A673 (cell line): ENCODE results near the gene SLC45A1. TPM values are rescaled to one million over a fixed set of nuclear protein-coding genes. Genes with fewer than 3 reads are reported as not detected.

Experiments
- BruUV-seq: library from RNA; stranded (reverse); fragments of 400-500 nt; replicated peaks from 2 replicates; lab custom pipeline; 2021; lab: Mats Ljungman, UMichigan
- CTCF ChIA-PET: fragments of 300-600 bp; sonication (Branson Sonifier 250); formaldehyde crosslinking; loops from one replicate; lab custom pipeline; 2022; ENCODE audit warnings: antibody characterized with exemption; lab: Charles Lee
- POLR2A ChIA-PET: fragments of 300-600 bp; sonication (Branson Sonifier 250); formaldehyde crosslinking; loops from one replicate; lab custom pipeline; 2022; ENCODE audit warnings: antibody characterized with exemption; ENCODE audit not compliant: low non-redundant PET; lab: Charles Lee
- DNase-seq: peaks from one replicate; pipeline ENCODE4 v3.0.0-alpha.2; 2015; ENCODE audit warnings: low spot score
- H3K27ac ChIP-seq: fragments of 200-600 bp; sonication (generic); 2 replicates; pipeline ENCODE4 v1.5.1; 2016; ENCODE audit warnings: mixed run types, low read depth, mild to moderate bottlenecking, mixed read lengths, antibody characterized with exemption, low read length; ENCODE audit not compliant: poor library complexity, severe bottlenecking
- H3K27me3 ChIP-seq: fragments of 200-600 bp; sonication (generic); replicated peaks from 2 replicates; pipeline ENCODE4 v1.6.1; 2017; ENCODE audit warnings: mixed run types, low read depth, mild to moderate bottlenecking, mixed read lengths, antibody characterized with exemption, low read length; ENCODE audit not compliant: insufficient read depth, poor library complexity
- H3K36me3 ChIP-seq: fragments of 200-600 bp; sonication (generic); 2 replicates; pipeline ENCODE4 v1.6.1; 2016; ENCODE audit warnings: mixed run types, mild to moderate bottlenecking, mixed read lengths, antibody characterized with exemption, low read length; ENCODE audit not compliant: insufficient read depth, poor library complexity, severe bottlenecking
- H3K4me1 ChIP-seq: fragments of 200-600 bp; sonication (generic); 2 replicates; pipeline ENCODE4 v1.6.1; 2017; ENCODE audit warnings: mixed run types, mild to moderate bottlenecking, mixed read lengths, antibody characterized with exemption, low read length; ENCODE audit not compliant: insufficient read depth, poor library complexity, severe bottlenecking
- H3K4me3 ChIP-seq: fragments of 200-600 bp; sonication (generic); 2 replicates; pipeline ENCODE4 v1.5.1; 2016; ENCODE audit warnings: low read depth, mixed run types, mild to moderate bottlenecking, mixed read lengths, low read length; ENCODE audit not compliant: poor library complexity, severe bottlenecking
- H3K9me3 ChIP-seq: fragments of 200-600 bp; sonication (generic); 2 replicates; pipeline ENCODE4 v1.6.1; 2016; ENCODE audit warnings: mixed run types, low read depth, mild to moderate bottlenecking, mixed read lengths, antibody characterized with exemption, low read length; ENCODE audit not compliant: poor library complexity, severe bottlenecking
- CTCF ChIP-seq: fragments of 300-800, 200-600 bp; sonication (generic); conservative IDR thresholded peaks from 2 replicates; pipeline ENCODE4 v1.5.1; 2017; ENCODE audit warnings: low read depth, mild to moderate bottlenecking, antibody characterized with exemption, low read length, moderate library complexity, mixed read lengths
- EZH2 ChIP-seq: fragments of 200-600 bp; sonication (generic); IDR thresholded peaks from 2 replicates; pipeline ENCODE4 v1.6.1; 2017; ENCODE audit warnings: borderline replicate concordance, low read depth, mild to moderate bottlenecking, mixed read lengths, antibody characterized with exemption, low read length; ENCODE audit not compliant: poor library complexity, severe bottlenecking
- intact Hi-C: fragments of 100-400 bp; cut with micrococcal nuclease; formaldehyde crosslinking; loops from one replicate; pipeline ENCODE4 v1.10.0; 2022; ENCODE audit not compliant: unreplicated experiment
- total RNA-seq: library from RNA; stranded (reverse); gene quantifications from 2 replicates; pipeline ENCODE4 v1.2.3, GENCODE V29; 2021

SLC45A1 gene
- total RNA-seq, 1 experiment from 2014 or later, result 0.82 TPM

GRCh38 chr1:8299963-8300362 lies 18.0 kb upstream of the SLC45A1 start:
- DNase-seq, result no peak
- CTCF ChIA-PET, result no interaction called here
- Histone ChIP-seq H3K36me3 (no peaks in the 10 kb centered on the region), H3K27ac (no peak overlapping the region), H3K4me3 (no peak overlapping the region), H3K27me3 (no peaks in the 10 kb centered on the region), H3K9me3 (no peaks in the 10 kb centered on the region), H3K4me1 (peaks cover 5% of the 10 kb centered on the region)
- no TSS peak for BruUV-seq
- TF ChIP-seq EZH2 (no peak), CTCF (no peak)
- intact Hi-C loops, result no loop called here
- POLR2A ChIA-PET, result no interaction called here

- Histone ChIP-seq H3K9me3 (no peaks in the 10 kb centered on the region), H3K4me3 (no peak overlapping the region), H3K27me3 (no peaks in the 10 kb centered on the region), H3K36me3 (no peaks in the 10 kb centered on the region), H3K27ac (no peak overlapping the region), H3K4me1 (peaks cover 5% of the 10 kb centered on the region)
- POLR2A ChIA-PET, result interaction anchor here (0.6 kb wide), 1 partner anchor 8 kb away, joined by 3 read pairs; no protein-coding TSS in a partner anchor
- no peak for DNase-seq
- BruUV-seq, result no TSS peak
- intact Hi-C loops, result no loop called here
- CTCF ChIA-PET, result interaction anchor here (2.1 kb wide), 1 partner anchor 287 kb away, joined by 7 read pairs; no protein-coding TSS in a partner anchor
- TF ChIP-seq EZH2 (no peak), CTCF (no peak)
These were observed 15.6 kb upstream of the SLC45A1 start for GRCh38 chr1:8302081-8302956.

- Histone ChIP-seq H3K27ac (no peak overlapping the region), H3K36me3 (no peaks in the 10 kb centered on the region), H3K4me3 (no peak overlapping the region), H3K9me3 (no peaks in the 10 kb centered on the region), H3K27me3 (no peaks in the 10 kb centered on the region), H3K4me1 (peaks cover 5% of the 10 kb centered on the region)
- TF ChIP-seq EZH2 (no peak), CTCF (no peak)
- POLR2A ChIA-PET, result interaction anchor here (0.6 kb wide), 1 partner anchor 9 kb away, joined by 3 read pairs; no protein-coding TSS in a partner anchor
- BruUV-seq, result no TSS peak
- intact Hi-C loops, result no loop called here
- DNase-seq, result no peak
- CTCF ChIA-PET, result interaction anchor here (2.1 kb wide), 1 partner anchor 288 kb away, joined by 7 read pairs; no protein-coding TSS in a partner anchor
These were observed 14.8 kb upstream of the SLC45A1 start for GRCh38 chr1:8303141-8303540.
